ENCODE results near the gene ASTL. TPM values are rescaled to one million over a fixed set of nuclear protein-coding genes. Genes with fewer than 3 reads are reported as not detected.

Gene ASTL
- total and polyA plus RNA-seq, 2 experiments from 2014 or later: not detected

DNA sequence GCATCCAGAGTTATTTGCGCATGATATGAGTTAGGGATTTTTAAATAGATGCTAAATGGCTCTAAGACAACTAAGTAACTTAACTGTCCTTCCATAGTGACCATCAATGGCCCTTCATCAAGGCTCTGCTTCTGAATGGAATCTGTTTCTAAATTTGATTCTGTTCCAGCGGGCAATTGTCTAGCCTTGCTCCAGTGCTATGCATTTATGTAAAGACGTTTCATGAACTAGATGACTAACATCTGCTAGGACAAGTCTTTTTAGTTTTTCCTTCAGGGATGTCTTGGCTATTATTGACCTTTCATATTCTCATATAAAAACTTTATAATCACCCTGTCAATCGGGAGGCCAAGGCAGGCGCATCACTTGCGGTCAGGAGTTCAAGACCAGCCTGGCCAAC lies 9.8 kb downstream of the ASTL start:
- WGBS (ENCODE audit: low lambda C conversion rate, missing lambda C conversion rate): 88% methylated on average over 6 of the region's 6 CpGs
- DNase-seq (ENCODE audit: low spot score): no peak
- no peaks in the 10 kb centered on the region for H3K9me3 ChIP-seq (ENCODE audit: low read depth)
- no peak for TF ChIP-seq EZH2 (IDR thresholded peaks at IDR 0.05; ENCODE audit: borderline replicate concordance)
- no peak for TF ChIP-seq EZH2phosphoT487 (IDR thresholded peaks at IDR 0.05; ENCODE audit: low read depth, severe bottlenecking, unreplicated experiment)
- TF ChIP-seq, protein P1, sequence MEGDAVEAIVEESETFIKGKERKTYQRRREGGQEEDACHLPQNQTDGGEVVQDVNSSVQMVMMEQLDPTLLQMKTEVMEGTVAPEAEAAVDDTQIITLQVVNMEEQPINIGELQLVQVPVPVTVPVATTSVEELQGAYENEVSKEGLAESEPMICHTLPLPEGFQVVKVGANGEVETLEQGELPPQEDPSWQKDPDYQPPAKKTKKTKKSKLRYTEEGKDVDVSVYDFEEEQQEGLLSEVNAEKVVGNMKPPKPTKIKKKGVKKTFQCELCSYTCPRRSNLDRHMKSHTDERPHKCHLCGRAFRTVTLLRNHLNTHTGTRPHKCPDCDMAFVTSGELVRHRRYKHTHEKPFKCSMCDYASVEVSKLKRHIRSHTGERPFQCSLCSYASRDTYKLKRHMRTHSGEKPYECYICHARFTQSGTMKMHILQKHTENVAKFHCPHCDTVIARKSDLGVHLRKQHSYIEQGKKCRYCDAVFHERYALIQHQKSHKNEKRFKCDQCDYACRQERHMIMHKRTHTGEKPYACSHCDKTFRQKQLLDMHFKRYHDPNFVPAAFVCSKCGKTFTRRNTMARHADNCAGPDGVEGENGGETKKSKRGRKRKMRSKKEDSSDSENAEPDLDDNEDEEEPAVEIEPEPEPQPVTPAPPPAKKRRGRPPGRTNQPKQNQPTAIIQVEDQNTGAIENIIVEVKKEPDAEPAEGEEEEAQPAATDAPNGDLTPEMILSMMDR (IDR thresholded peaks at IDR 0.05; ENCODE audit: poor library complexity): no peak
- H3K4me3 ChIP-seq: no peak overlapping the region
- no peaks in the 10 kb centered on the region for H3K4me1 ChIP-seq (ENCODE audit: insufficient read depth)
- H2AFZ ChIP-seq: no peak overlapping the region
- no peak overlapping the region for H3K27ac ChIP-seq
- no peak overlapping the region for H3K4me2 ChIP-seq
- H3K9me2 ChIP-seq (replicated peaks; ENCODE audit: insufficient read depth): no peaks in the 10 kb centered on the region
- H3K36me3 ChIP-seq (replicated peaks; ENCODE audit: insufficient read depth, low read depth): no peaks in the 10 kb centered on the region
- no peaks in the 10 kb centered on the region for H4K20me1 ChIP-seq (ENCODE audit: insufficient read depth, poor library complexity, severe bottlenecking)
- H3K27me3 ChIP-seq: peaks cover 5% of the 10 kb centered on the region
- no peaks in the 10 kb centered on the region for H3K79me2 ChIP-seq

DNA sequence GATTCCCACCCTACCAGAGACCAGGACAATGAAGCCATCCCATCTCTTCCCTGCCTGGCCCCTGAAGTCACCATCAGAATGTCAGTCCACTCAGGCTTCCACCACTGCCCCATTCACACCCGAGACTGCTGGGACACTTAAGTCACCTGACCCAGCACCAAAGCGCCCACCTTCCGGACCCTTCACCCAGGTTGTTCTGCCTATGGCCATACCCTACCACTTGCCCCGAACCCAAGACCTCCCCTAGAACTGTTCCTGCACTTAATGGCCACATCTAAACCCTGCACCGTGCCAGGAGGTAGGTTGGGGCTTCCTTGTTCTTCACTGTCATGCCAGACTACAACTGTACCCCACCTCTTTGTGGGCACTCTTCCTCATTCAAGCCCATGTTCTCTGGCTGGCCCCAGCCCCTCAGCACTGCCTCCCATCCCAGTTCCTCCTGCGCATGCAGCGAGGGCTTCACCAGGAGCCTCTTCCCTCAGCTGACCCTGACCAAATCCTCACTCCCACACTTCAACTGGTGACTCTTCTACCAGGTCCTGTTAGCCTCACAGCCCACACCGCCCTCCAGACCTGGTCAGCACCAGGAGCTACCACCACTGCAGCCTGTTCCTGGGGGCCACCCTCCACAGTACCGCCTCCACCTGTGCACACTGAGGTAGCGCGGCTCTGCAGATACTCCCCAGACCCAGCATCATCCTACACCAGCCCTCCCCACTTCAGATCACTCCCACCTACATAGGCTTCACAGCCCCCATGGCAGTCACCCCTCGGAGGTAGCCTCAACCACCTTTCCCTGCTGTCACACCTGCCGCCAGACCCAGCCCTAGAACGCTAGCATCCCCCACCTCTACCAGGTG lies 13.7 kb downstream of the ASTL start:
- H4K20me1 ChIP-seq (ENCODE audit: insufficient read depth, poor library complexity, severe bottlenecking): no peaks in the 10 kb centered on the region
- H3K4me2 ChIP-seq: no peak overlapping the region
- no peaks in the 10 kb centered on the region for H3K9me3 ChIP-seq (ENCODE audit: low read depth)
- no peaks in the 10 kb centered on the region for H3K36me3 ChIP-seq (replicated peaks; ENCODE audit: insufficient read depth, low read depth)
- no peak overlapping the region for H3K27ac ChIP-seq
- H3K9me2 ChIP-seq (replicated peaks; ENCODE audit: insufficient read depth): no peaks in the 10 kb centered on the region
- no peak for DNase-seq (ENCODE audit: low spot score)
- H2AFZ ChIP-seq: no peak overlapping the region
- H3K79me2 ChIP-seq: no peaks in the 10 kb centered on the region
- no peak overlapping the region for H3K4me3 ChIP-seq
- no peaks in the 10 kb centered on the region for H3K4me1 ChIP-seq (ENCODE audit: insufficient read depth)
- peaks cover 12% of the 10 kb centered on the region for H3K27me3 ChIP-seq
- WGBS (ENCODE audit: low lambda C conversion rate, missing lambda C conversion rate): 91% methylated on average over 14 of the region's 14 CpGs
- TF ChIP-seq, protein P1 (IDR thresholded peaks at IDR 0.05; ENCODE audit: poor library complexity): no peak

DNA sequence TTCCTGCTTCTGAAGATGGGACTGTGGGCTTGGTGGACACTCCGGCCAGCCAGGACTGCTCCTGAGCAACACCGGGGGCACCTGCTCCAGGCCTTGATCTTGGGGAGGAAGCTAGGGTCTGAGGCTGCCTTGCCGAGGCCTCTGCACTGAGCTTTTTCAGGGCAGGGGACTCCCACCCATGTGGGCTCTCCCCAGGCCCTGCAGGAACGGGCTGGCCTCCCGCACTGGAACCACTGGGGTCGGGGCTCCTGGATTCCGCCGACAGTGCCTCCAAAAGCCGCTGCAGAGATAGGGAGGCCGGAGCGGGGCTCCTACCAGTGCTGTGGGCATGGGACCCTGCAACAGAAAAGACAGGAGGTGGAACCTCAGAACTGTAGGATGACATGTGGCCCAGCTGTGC lies 14.4 kb downstream of the ASTL start:
- 90% methylated on average over 11 of the region's 11 CpGs for WGBS (ENCODE audit: low lambda C conversion rate, missing lambda C conversion rate)
- H3K36me3 ChIP-seq (replicated peaks; ENCODE audit: insufficient read depth, low read depth): no peaks in the 10 kb centered on the region
- H3K4me3 ChIP-seq: no peak overlapping the region
- H2AFZ ChIP-seq: no peak overlapping the region
- H3K9me3 ChIP-seq (ENCODE audit: low read depth): no peaks in the 10 kb centered on the region
- H3K4me2 ChIP-seq: no peak overlapping the region
- no peak for DNase-seq (ENCODE audit: low spot score)
- no peaks in the 10 kb centered on the region for H4K20me1 ChIP-seq (ENCODE audit: insufficient read depth, poor library complexity, severe bottlenecking)
- no peak for TF ChIP-seq EZH2 (IDR thresholded peaks at IDR 0.05; ENCODE audit: borderline replicate concordance)
- no peak for TF ChIP-seq EZH2phosphoT487 (IDR thresholded peaks at IDR 0.05; ENCODE audit: low read depth, severe bottlenecking, unreplicated experiment)
- TF ChIP-seq, protein P1 (IDR thresholded peaks at IDR 0.05; ENCODE audit: poor library complexity): no peak
- H3K79me2 ChIP-seq: no peaks in the 10 kb centered on the region
- H3K27me3 ChIP-seq: peaks cover 16% of the 10 kb centered on the region
- no peaks in the 10 kb centered on the region for H3K4me1 ChIP-seq (ENCODE audit: insufficient read depth)
- no peaks in the 10 kb centered on the region for H3K9me2 ChIP-seq (replicated peaks; ENCODE audit: insufficient read depth)
- no peak overlapping the region for H3K27ac ChIP-seq
